Endothelial cell of umbilical vein (primary cell): Measurements from ENCODE around the gene MUC3A. TPM values are rescaled to one million over a fixed set of nuclear protein-coding genes. Genes with fewer than 3 reads are reported as not detected.
"Not testable (repeated sequence)": the region's sequence is repeated elsewhere in the genome, so short reads cannot be mapped to it uniquely, and the experiment has no call there.

Experiments used
- BruUV-seq: library from RNA; stranded (reverse); fragments of 400-500 nt; replicated peaks from 2 replicates; lab custom pipeline; 2021; lab: Mats Ljungman, UMichigan
- CTCF ChIA-PET: fragments of 300-600, 350-600 bp; sonication (Branson Sonifier 250); formaldehyde crosslinking; loops from one replicate; lab custom pipeline; 2021; ENCODE audit warnings: antibody characterized with exemption, inconsistent platforms; lab: Charles Lee
- POLR2A ChIA-PET: fragments of 300-600, 350-600 bp; sonication (Branson Sonifier 250); formaldehyde crosslinking; loops from one replicate; lab custom pipeline; 2021; ENCODE audit warnings: antibody characterized with exemption, inconsistent platforms; lab: Charles Lee
- DNase-seq: peaks from one replicate; pipeline ENCODE4 v3.0.0-alpha.2; 2011; ENCODE audit warnings: low read depth, low spot score
- FAIRE-seq: peaks from 2 replicates; lab custom pipeline; 2011; peaks lifted over from hg19 to GRCh38; lab: Jason Lieb, UNC
- H2AFZ ChIP-seq: 2 replicates; pipeline ENCODE4 v1.6.0; 2012; ENCODE audit warnings: low read depth, low read length, control low read depth, inconsistent platforms
- H3K27ac ChIP-seq: 2 replicates; pipeline ENCODE4 v1.5.1; 2011; ENCODE audit warnings: low read depth, mild to moderate bottlenecking, control low read depth, low read length, moderate library complexity; ENCODE audit not compliant: insufficient read depth
- H3K27me3 ChIP-seq, 2 experiments: 2 replicates each; pipeline versions ENCODE4 v1.6.0 to v1.6.1; 2011; ENCODE audit warnings: low read length in 2 of 2, mixed read lengths in 1 of 2; ENCODE audit not compliant: control insufficient read depth in 2 of 2, insufficient read depth in 2 of 2
- H3K36me3 ChIP-seq, 2 experiments: 2 replicates in 1 of 2; 3 replicates in 1 of 2; pipeline ENCODE4 v1.5.1; 2011; ENCODE audit warnings: low read length in 2 of 2, mild to moderate bottlenecking in 1 of 2, moderate library complexity in 1 of 2; ENCODE audit not compliant: control insufficient read depth in 2 of 2, insufficient read depth in 2 of 2; ENCODE audit errors: extremely low read depth in 1 of 2
- H3K4me1 ChIP-seq: 3 replicates; pipeline ENCODE4 v1.5.1; 2011; ENCODE audit warnings: mild to moderate bottlenecking, low read length; ENCODE audit not compliant: control insufficient read depth, insufficient read depth; ENCODE audit errors: extremely low read depth
- H3K4me2 ChIP-seq: 2 replicates; pipeline ENCODE4 v1.6.1; 2011; ENCODE audit warnings: low read length, control low read depth, mixed read lengths; ENCODE audit not compliant: insufficient read depth
- H3K4me3 ChIP-seq, 3 experiments: fragments of 200-600 bp in 1 of 3; sonication (generic), shearing (Covaris generic) in 1 of 3; replicated peaks in 1 of 3; 2 replicates each; pipeline ENCODE4 v1.5.1; 2011 to 2016; ENCODE audit warnings: control low read depth in 3 of 3, low read length in 3 of 3, mild to moderate bottlenecking in 2 of 3, inconsistent platforms in 1 of 3, low read depth in 1 of 3, moderate library complexity in 1 of 3; ENCODE audit not compliant: insufficient read depth in 1 of 3
- H3K79me2 ChIP-seq: 2 replicates; pipeline ENCODE4 v1.6.0; 2012; ENCODE audit warnings: low read length, inconsistent platforms; ENCODE audit not compliant: control insufficient read depth, insufficient read depth
- H3K9ac ChIP-seq: replicated peaks from 2 replicates; pipeline ENCODE3; 2011; ENCODE audit warnings: low read length, control low read depth; ENCODE audit not compliant: insufficient read depth; ENCODE audit errors: extremely low read depth
- H3K9me1 ChIP-seq: replicated peaks from 3 replicates; pipeline ENCODE4 v1.6.0; 2011; ENCODE audit warnings: mild to moderate bottlenecking, low read length; ENCODE audit not compliant: control insufficient read depth, insufficient read depth; ENCODE audit errors: extremely low read depth
- H3K9me3 ChIP-seq: replicated peaks from 2 replicates; pipeline ENCODE4 v1.5.1; 2012; ENCODE audit warnings: low read length, inconsistent platforms; ENCODE audit not compliant: control insufficient read depth, insufficient read depth
- H4K20me1 ChIP-seq: replicated peaks from 2 replicates; pipeline ENCODE3; 2011; ENCODE audit warnings: mild to moderate bottlenecking, low read length; ENCODE audit not compliant: control insufficient read depth, insufficient read depth; ENCODE audit errors: extremely low read depth
- dilution Hi-C: fragments of 300-500 bp; cut with MboI; formaldehyde crosslinking; loops from one replicate; pipeline ENCODE4 v1.15.0; 2019; ENCODE audit warnings: low sequenced_read_pairs; ENCODE audit not compliant: extremely low pct_ligation_motif_present
- intact Hi-C: fragments of 100-400 bp; cut with micrococcal nuclease; formaldehyde crosslinking; loops from one replicate; pipeline ENCODE4 v1.10.0; 2022
- polyA plus RNA-seq, 4 experiments: library from polyadenylated mRNA; depleted of rRNA in 3 of 4; stranded (reverse) in 3 of 4; unstranded in 1 of 4; fragments of >200 nt; gene quantifications; 2 replicates each; pipeline versions ENCODE4 v1.2.1 to v1.2.3, GENCODE V29; 2011 to 2012; ENCODE audit warnings: missing spikeins in 1 of 4
- total RNA-seq: library from RNA; stranded (reverse); gene quantifications from 2 replicates; pipeline ENCODE4 v1.2.3, GENCODE V29; 2021

MUC3A gene
- total and polyA plus RNA-seq, 2 donors (not counting 3 experiments of a cell fraction or from before 2014, with no cell fraction given): not detected

- H3K9me3 ChIP-seq, dilution Hi-C loops, H3K4me1 ChIP-seq, intact Hi-C loops, CTCF ChIA-PET, H3K27ac ChIP-seq, BruUV-seq, H3K4me3 ChIP-seq, H3K79me2 ChIP-seq, H3K36me3 ChIP-seq, POLR2A ChIA-PET, FAIRE-seq, H3K9ac ChIP-seq, H3K4me2 ChIP-seq, H4K20me1 ChIP-seq, H2AFZ ChIP-seq, H3K27me3 ChIP-seq, DNase-seq, H3K9me1 ChIP-seq: not testable (repeated sequence)
Observed at GRCh38 chr7:100919335-100919734, 30.0 kb upstream of the MUC3A start.

- not testable (repeated sequence) for H3K4me1 ChIP-seq, FAIRE-seq
Observed at GRCh38 chr7:100919779-100920437, 29.4 kb upstream of the MUC3A start.

More at GRCh38 chr7:100919779-100920437, 29.4 kb upstream of the MUC3A start:
- DNase-seq, H3K9me3 ChIP-seq, BruUV-seq, H4K20me1 ChIP-seq, dilution Hi-C loops, CTCF ChIA-PET, H3K36me3 ChIP-seq, H3K27me3 ChIP-seq, H3K9me1 ChIP-seq, H2AFZ ChIP-seq, POLR2A ChIA-PET, H3K27ac ChIP-seq, H3K4me3 ChIP-seq, H3K4me2 ChIP-seq, H3K79me2 ChIP-seq, intact Hi-C loops, H3K9ac ChIP-seq: not testable (repeated sequence)
